ENCODE measurements around the gene PITPNM2. TPM values are rescaled to one million over a fixed set of nuclear protein-coding genes. Genes with fewer than 3 reads are reported as not detected.

Gene PITPNM2
- total RNA-seq, 1 experiment from 2014 or later: 6.2 TPM

- no peak for DNase-seq (ENCODE audit: low read depth)
Observed at GRCh38 chr12:123143736-123144461, 7.0 kb downstream of the PITPNM2 start.

- DNase-seq (ENCODE audit: low read depth): no peak
Observed at GRCh38 chr12:123142921-123143735, 7.8 kb downstream of the PITPNM2 start.

DNA sequence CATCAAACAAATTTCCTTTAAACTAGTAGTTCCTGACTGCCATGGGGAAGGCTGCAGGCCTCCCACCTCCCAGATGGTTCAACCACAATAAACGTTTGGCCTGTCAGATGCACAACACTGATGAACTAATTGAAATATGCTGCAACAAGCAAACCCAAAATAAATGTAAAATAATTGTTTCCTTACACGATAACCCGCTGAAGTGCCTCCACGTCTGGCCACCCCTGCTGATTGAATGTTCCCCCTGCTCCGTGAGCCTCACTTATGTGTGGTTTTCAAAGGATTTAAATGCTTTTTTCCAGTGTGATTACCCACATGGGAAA is 8.4 kb downstream of the PITPNM2 start:
- no peak for DNase-seq (ENCODE audit: low read depth)

DNA sequence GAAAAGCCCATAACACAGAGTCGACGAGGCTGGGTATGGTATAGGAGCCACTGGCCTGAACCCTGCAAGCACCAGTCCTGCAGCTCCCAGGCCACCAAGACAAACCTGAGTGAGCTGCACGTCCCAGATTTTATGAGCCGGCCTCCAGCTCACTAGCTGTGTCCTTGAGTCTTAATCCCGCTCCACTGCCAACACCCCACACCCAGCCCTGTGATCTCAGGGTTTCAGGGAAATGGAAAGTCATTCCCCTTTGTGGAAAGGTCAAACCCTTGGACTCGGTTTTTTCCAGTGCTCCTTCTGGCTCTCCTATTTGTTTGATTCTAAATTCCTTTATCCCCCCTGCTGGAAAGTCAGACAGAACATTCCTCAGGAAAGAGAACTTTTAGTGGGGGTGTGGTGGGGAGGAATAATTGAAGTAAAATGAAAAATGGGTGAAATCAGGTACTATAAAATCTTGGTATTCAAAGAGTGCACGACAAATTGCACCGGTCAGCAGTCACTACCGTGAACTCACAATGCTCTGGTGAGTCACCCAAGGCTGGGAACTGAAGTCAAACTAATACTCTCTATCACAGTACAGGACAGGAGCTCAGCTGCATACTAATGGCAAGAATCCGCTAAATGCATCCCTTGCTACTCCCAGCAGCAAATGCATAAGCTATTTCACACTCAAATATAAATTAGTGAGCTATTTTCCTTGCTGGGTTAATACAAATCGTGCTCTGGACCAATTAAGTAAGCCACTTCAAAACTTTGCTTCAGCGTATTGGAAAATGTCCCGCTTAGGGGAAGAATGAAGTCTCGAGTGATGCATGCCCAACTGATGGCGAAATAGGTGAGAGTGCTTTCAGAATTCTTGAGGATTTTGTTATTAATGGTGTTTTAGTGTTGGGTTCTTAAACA is 9.0 kb downstream of the PITPNM2 start:
- peak; percentile 77 for DNase-seq (ENCODE audit: low read depth)

DNA sequence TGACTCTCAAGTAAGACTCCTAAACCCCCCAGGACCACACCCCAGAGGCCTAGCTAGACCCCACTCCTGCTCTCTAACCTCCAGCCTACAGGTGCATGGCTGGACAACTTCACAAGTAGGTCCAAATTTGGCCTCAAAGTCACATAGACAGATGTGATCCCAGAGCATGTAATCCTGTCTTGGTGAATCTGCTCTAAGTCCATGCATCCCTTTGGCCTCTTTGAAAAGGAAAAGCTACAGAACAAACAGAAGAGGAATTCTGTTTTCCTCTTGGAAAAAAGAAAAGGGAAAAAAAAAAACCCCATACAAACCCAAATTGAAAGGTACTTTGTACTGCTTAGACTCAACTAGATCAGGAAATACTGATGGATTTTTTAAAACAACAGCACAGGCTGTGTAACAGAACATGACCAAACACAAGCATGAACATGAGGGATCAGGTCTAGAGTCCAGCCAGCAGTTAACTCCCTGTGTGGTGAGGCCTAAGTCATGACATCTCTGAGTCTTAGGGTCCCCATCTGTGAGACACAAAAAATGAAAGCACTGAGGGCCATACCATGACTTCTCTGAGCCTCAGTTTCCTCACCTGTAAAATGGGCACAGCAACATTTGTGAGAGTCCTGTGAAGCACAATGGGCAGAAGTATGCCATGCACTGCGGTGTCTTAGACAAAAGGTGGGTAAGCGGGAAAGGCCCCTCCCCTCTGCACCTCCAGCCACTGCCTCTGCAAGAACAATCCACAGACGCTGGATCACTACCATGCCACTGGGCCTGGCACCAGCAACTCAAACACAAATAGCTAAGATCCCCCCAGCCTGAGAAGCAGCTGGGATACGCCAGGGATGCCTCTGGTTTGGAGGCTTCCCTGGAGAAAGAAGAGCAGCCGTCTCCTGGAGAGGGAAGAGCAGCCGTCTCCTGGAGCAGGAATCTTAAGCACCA is 9.9 kb downstream of the PITPNM2 start:
- no peak for DNase-seq (ENCODE audit: low read depth)

DNA sequence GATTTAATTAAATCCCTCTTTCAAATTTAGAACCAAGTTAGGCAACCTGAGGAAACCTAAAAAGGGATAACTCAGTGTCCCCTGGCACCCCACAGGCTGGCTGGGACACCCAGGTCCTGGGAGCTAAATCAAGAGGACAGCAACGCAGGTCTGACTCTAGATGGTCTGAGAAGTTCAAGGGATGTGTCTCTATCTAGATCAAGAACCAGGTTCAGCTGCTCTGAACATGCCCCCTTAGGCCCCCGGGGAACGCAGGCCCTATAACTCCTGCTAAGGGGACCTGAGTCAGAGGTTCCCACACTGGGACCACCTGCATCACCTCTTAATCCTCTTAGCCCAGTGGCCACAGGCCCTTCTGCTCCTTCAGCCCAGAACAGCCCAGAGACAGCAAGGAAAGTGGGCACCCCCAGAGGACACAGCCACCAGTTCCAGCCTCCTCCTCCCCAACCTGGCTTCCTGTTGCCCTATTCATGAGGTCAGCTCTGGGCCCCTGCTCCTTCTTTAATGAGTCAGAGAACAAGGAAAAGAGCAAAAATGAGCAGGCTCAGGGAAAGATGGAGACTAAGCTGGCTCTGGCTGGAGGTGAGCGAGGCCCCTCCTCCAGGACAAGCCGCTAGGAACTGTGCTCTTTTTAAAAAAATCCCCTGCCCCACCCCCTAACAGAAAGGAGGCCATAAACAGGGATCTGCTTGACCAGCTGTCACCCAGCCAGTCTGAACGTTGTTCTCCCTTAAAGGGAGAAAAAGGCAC is 10.8 kb downstream of the PITPNM2 start:
- peak; percentile 72 for DNase-seq (ENCODE audit: low read depth)

- DNase-seq (ENCODE audit: low read depth): no peak
Observed at GRCh38 chr12:123135688-123136087, 15.2 kb downstream of the PITPNM2 start.

- no peak for DNase-seq (ENCODE audit: low read depth)
Observed at GRCh38 chr12:123134826-123135225, 16.1 kb downstream of the PITPNM2 start.

DNA sequence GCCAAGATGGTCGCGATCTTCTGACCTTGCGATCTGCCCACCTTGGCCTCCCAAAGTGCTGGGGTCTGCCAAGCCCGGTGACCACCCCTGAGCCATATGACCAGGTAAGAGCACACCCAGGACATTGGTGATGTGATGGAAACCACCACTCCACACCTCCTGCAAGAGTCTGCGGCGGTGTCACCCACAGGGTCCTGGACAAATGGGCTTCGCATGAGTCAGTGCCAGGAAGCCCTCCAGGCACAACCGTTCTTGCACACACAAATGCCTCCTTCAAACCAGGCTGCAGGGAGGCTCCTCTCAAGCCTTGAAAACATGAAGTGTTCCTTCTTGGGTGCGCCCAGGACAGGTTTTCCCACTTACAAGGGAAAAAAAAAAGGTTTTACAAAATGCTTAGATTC is 16.6 kb downstream of the PITPNM2 start:
- DNase-seq (ENCODE audit: low read depth): no peak

DNA sequence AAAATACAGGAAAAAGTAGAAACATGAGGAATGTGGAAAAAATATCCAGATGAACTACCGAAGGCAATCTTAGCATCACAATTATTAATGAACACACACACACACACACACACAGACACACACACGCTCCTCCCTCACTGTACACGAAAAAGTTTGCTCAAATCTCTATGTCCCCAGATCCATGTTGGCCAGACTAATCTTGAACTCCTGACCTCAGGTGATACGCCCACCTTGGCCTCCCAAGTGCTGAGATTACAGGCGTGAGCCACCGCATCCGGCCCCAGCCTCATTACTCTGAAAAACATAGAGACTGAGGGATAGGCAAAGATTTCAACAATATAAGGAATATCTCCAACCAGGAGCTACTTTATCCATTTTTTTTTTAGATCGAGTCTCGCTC is 17.2 kb downstream of the PITPNM2 start:
- DNase-seq (ENCODE audit: low read depth): no peak

DNA sequence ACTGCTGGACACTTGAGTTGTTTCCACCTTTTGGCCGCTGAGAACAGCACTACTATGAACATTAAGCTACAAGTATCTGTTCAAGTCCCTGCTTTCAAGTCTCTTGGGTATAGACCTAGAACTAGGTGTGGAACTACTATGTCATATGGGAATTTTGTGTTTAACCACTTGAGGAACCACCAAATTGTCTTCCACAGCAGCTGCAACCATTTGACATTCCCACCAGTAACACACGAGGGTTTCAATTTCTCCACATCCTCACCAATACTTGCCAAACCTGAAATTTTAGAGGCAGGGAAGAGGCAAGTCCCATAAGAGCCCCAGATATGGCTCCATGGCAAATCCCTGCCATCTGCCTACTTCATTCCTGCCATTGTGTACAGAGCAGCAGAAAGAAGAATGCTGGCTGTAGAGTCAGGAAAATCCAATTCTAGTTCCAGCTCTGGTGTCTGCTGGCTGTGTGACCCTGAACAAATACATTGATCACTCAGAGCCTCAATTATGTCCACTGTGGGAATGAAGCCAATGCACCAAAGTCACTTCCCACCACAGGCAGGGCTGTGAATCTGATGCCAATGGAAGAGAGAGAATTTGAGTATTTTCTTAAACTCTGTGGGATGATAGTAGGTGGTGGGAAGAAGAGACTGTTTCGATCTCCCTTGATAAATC is 17.8 kb downstream of the PITPNM2 start:
- DNase-seq (ENCODE audit: low read depth): no peak

GRCh38 chr12:123131879-123132402 is 18.9 kb downstream of the PITPNM2 start:
- no peak for DNase-seq (ENCODE audit: low read depth)

DNA sequence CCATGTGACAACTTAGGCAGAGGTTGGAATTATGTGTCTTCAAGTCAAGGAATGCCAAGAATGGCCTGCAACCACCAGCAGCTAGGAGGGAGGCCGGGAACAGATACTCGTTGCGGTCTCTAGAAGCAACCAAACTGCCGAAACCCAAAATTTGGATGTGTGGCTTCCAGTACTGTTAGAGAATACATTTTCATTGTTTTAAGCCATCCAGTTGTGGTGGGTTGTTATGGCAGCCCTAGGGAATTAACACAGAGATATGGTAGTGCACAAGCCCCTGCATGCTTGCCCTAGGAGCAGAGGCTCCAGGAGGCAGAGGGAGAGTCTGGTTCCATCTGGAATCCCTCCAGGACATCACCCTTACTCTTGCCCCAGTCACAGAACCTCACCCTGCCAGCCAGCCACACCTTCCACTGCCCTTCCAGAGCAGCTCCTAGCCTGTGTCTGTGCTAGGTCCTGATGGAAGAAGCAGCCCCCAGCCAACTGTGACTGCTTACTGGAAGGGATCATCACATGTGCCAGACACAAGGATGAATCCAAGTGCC is 19.5 kb downstream of the PITPNM2 start:
- no peak for DNase-seq (ENCODE audit: low read depth)

GRCh38 chr12:123129621-123130020 is 21.3 kb downstream of the PITPNM2 start:
- no peak for DNase-seq (ENCODE audit: low read depth)

GRCh38 chr12:123127182-123127495 is 23.8 kb downstream of the PITPNM2 start:
- DNase-seq (ENCODE audit: low read depth): no peak

DNA sequence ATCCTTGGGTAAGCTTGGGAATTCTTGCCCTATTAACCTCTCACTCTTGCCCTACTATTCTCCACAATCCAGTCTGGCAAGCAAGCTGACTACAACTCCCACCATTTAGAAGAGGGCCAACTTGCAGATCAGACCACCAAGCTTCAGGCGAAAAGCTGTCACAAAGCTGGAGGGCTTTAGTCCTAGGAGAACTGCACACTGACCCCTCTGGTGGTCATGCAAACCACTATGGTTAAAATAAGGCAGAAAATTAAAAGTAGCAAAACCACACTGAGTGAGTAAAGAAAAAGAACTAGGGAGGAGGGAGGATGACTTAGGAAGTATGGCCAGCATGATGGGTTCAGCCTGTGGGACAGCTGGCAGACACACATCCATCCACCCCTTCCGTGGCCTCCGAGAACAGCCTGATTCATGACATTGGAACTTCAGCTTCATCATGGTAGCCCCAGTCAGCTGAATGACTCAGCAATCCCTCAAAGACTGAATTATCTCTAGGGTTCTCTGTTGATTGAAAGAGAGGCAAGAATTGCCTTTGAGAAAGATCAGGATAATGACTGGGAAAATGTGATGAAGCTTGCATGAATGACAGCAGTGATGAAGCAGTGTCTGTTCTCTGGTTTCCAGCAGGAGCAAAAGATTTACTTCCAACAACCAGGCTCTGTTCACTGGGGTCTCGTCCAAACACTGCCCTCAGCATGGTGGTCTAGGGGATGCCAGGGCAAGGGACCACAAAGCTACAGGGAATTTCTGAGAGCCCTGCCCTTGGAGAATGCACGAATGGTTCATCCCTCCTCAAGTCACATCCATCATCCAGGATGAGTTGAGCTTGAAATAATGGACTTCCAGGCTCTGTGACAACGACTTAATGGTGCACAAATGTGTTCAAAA is 24.4 kb downstream of the PITPNM2 start:
- peak; percentile 99 for DNase-seq (ENCODE audit: low read depth)

DNA sequence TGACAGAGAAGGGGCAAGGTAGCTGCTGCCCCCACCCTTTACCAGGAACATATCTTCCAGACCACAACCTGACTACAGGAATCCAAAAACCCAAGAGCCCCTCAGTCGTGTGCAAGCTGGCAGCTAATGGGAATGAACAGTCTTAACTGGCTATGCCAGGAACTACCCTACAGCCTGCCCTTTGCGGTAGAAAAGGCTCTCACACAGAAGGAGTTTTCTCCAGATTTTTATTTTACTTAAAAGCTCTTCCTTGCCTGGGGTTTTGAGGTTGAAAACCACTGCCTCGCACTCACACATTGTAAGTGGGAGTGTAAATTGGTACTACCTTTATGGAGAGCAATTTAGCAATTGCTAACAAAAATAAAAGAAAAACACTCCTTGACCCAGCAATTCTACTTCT is 28.3 kb downstream of the PITPNM2 start:
- no peak for DNase-seq (ENCODE audit: low read depth)

DNA sequence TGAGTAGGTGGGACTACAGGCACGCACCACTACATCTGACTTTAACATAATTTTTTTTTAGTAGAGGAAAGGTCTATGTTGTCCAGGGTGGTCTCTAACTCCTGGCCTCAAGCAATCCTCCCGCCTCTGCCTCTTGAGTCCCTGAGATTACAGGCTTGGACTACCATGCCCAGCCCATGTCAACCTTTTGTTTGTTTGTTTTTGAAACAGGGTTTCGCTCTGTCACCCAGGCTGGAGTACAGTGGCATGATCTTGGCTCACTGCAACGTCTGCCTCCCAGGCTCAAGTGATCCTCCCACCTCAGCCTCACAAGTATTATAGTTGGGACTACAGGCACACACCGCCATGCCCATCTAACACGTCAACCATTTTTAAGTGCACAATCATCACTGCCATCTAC is 29.2 kb downstream of the PITPNM2 start:
- DNase-seq (ENCODE audit: low read depth): no peak

Data from HT1080 (cell line).